Muscle layer of duodenum (tissue), 2 donors: ENCODE results near the gene XRCC3.
"Not testable (repeated sequence)": the region's sequence is repeated elsewhere in the genome, so short reads cannot be mapped to it uniquely, and the experiment has no call there.

Experiments used
- H3K27ac ChIP-seq: one replicate; pipeline ENCODE4 v1.7.0; 2013; ENCODE audit warnings: mild to moderate bottlenecking, low read length
- H3K27me3 ChIP-seq: one replicate; pipeline ENCODE4 v1.7.0; 2013; ENCODE audit warnings: low read depth, mild to moderate bottlenecking, control low read depth, low read length
- H3K36me3 ChIP-seq, 2 donors: one replicate each; pipeline ENCODE4 v1.7.0; 2013; ENCODE audit warnings: low read length in 2 of 2, control low read depth in 1 of 2, mild to moderate bottlenecking in 1 of 2; ENCODE audit not compliant: insufficient read depth in 2 of 2, control insufficient read depth in 1 of 2
- H3K4me1 ChIP-seq, 2 donors: one replicate each; pipeline ENCODE4 v1.7.0; 2013; ENCODE audit warnings: low read length in 2 of 2, mild to moderate bottlenecking in 2 of 2, control low read depth in 1 of 2, moderate library complexity in 1 of 2; ENCODE audit not compliant: insufficient read depth in 2 of 2, control insufficient read depth in 1 of 2
- H3K4me3 ChIP-seq, 2 donors: one replicate each; pipeline ENCODE4 v1.7.0; 2013; ENCODE audit warnings: low read length in 2 of 2, low read depth in 1 of 2, mild to moderate bottlenecking in 1 of 2
- H3K9me3 ChIP-seq, 2 donors: one replicate each; pipeline ENCODE4 v1.7.0; 2013; ENCODE audit warnings: low read length in 2 of 2, control low read depth in 1 of 2, mild to moderate bottlenecking in 1 of 2; ENCODE audit not compliant: control insufficient read depth in 1 of 2
- donor health status: healthy.

The XRCC3 gene

DNA sequence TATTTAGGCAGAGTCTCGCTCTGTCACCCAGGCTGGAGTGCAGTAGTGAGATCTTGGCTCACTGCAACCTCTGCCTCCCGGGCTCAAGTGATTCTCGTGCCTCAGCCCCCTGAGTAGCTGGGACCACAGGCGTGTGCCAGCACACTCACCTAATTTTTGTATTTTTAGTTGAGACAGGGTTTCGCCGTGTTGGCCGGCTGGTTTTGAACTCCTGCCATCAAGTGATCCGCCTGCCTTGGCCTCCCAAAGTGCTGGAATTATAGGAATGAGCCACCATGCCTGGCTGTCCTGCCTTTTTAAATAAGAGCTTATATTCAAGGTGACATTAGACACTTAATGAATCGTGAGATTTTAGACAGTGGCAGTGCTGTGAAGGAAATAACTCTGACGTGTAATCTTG is 61.9 kb downstream of the XRCC3 start:
- H3K27ac ChIP-seq, H3K27me3 ChIP-seq, H3K4me3 ChIP-seq, H3K9me3 ChIP-seq: not testable (repeated sequence)
- peaks cover 4 to 50% of the 10 kb centered on the region in 2 donors for H3K4me1 ChIP-seq
- peaks cover 24 to 34% of the 10 kb centered on the region in 2 donors for H3K36me3 ChIP-seq

GRCh38 chr14:103652806-103653205 is 62.4 kb downstream of the XRCC3 start:
- Histone ChIP-seq H3K4me1 (peaks cover 4 to 47% of the 10 kb centered on the region in 2 donors), H3K4me3 (no peak overlapping the region), H3K27ac (no peak overlapping the region), H3K27me3 (no peaks in the 10 kb centered on the region), H3K9me3 (no peaks in the 10 kb centered on the region), H3K36me3 (peaks cover 24 to 29% of the 10 kb centered on the region in 2 donors)

- H3K27me3 ChIP-seq: no peaks in the 10 kb centered on the region
- H3K4me3 ChIP-seq: no peak overlapping the region
- no peaks in the 10 kb centered on the region for H3K9me3 ChIP-seq
- peaks cover 4 to 40% of the 10 kb centered on the region in 2 donors for H3K4me1 ChIP-seq
- peaks cover 14 to 17% of the 10 kb centered on the region in 2 donors for H3K36me3 ChIP-seq
- H3K27ac ChIP-seq: no peak overlapping the region
Measured at GRCh38 chr14:103651585-103651984, 63.7 kb downstream of the XRCC3 start.

GRCh38 chr14:103650213-103650612 is 65.0 kb downstream of the XRCC3 start:
- H3K27ac ChIP-seq: no peak overlapping the region
- peaks cover 4 to 42% of the 10 kb centered on the region in 2 donors for H3K4me1 ChIP-seq
- H3K27me3 ChIP-seq: no peaks in the 10 kb centered on the region
- no peaks in the 10 kb centered on the region for H3K9me3 ChIP-seq
- H3K4me3 ChIP-seq: no peak overlapping the region
- peaks cover 6% of the 10 kb centered on the region in 2 donors for H3K36me3 ChIP-seq

GRCh38 chr14:103649001-103649400 is 66.2 kb downstream of the XRCC3 start:
- no peaks in the 10 kb centered on the region for H3K27me3 ChIP-seq
- H3K4me3 ChIP-seq: no peak overlapping the region
- H3K36me3 ChIP-seq: no peaks in the 10 kb centered on the region
- no peaks in the 10 kb centered on the region for H3K9me3 ChIP-seq
- H3K4me1 ChIP-seq: peaks cover 4 to 33% of the 10 kb centered on the region in 2 donors
- H3K27ac ChIP-seq: no peak overlapping the region
